Measurements from ENCODE around the gene MICAL1.

Gene MICAL1

DNA sequence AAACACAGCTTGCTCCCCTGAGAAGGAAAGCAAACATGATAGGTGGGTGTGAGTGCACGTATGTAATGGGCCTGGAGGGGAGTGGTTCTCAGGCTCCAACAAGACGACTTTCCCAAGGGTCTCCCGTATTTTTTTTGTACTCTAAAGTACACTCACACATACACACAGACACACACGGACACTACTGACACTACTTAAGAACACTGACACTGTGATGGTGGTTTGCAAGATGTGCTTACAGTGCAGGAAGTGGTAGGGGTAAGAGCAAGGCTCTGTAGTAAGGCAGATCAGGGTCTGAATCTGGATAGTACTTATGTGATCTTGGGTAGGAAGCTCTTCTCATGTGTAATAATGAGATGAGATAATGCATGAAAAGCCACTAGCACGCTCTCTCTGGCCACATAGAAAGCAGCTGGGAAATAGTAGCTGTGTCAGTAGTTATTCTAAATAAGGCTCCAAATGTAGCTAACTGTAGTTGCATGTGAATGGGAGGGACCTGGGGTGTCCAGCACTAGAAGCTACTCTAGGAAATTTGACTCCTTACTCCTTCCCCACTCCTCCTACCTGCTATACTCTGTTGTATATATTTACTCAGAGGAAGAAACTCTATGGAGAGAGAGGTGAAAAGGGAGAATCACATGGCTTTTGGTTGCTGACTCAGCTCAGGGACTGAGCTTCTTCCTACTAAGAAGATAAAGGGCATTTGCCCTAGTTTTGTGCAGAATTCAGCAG is 35.8 kb upstream of the MICAL1 start:
- Histone ChIP-seq H3K9ac (ENCODE audit: low read depth, low read length, poor library complexity, severe bottlenecking) (peak overlapping the region; percentile 58), H3K36me3 (ENCODE audit: insufficient read depth, low read length) (no peaks in the 10 kb centered on the region), H3K27me3 (ENCODE audit: insufficient read depth, low read length, poor library complexity, severe bottlenecking) (no peaks in the 10 kb centered on the region), H4K20me1 (ENCODE audit: insufficient read depth, low read length, poor library complexity, severe bottlenecking) (no peaks in the 10 kb centered on the region), H3F3A (ENCODE audit: low read depth) (peaks cover 12% of the 10 kb centered on the region), H3K4me2 (ENCODE audit: low read depth, low read length, poor library complexity, severe bottlenecking) (peak overlapping the region; percentile 78), H2AFZ (ENCODE audit: low read length) (peak overlapping the region; percentile 75), H3K4me1 (ENCODE audit: insufficient read depth, low read length, poor library complexity, severe bottlenecking) (peaks cover 39% of the 10 kb centered on the region), H3K4me3 (ENCODE audit: low read length, poor library complexity, severe bottlenecking) (peak overlapping the region; percentile 65), H3K79me2 (ENCODE audit: insufficient read depth, low read length) (no peaks in the 10 kb centered on the region), H3K9me2 (replicated peaks; ENCODE audit: low read depth, low read length) (no peaks in the 10 kb centered on the region), H3K9me3 (ENCODE audit: insufficient read depth, low read depth, low read length) (no peaks in the 10 kb centered on the region)
- no peak for TF ChIP-seq EZH2phosphoT487 (IDR thresholded peaks at IDR 0.05; ENCODE audit: borderline replicate concordance)
- TF ChIP-seq, protein P1, sequence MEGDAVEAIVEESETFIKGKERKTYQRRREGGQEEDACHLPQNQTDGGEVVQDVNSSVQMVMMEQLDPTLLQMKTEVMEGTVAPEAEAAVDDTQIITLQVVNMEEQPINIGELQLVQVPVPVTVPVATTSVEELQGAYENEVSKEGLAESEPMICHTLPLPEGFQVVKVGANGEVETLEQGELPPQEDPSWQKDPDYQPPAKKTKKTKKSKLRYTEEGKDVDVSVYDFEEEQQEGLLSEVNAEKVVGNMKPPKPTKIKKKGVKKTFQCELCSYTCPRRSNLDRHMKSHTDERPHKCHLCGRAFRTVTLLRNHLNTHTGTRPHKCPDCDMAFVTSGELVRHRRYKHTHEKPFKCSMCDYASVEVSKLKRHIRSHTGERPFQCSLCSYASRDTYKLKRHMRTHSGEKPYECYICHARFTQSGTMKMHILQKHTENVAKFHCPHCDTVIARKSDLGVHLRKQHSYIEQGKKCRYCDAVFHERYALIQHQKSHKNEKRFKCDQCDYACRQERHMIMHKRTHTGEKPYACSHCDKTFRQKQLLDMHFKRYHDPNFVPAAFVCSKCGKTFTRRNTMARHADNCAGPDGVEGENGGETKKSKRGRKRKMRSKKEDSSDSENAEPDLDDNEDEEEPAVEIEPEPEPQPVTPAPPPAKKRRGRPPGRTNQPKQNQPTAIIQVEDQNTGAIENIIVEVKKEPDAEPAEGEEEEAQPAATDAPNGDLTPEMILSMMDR (conservative IDR thresholded peaks at IDR 0.05; ENCODE audit: low read length): no peak

DNA sequence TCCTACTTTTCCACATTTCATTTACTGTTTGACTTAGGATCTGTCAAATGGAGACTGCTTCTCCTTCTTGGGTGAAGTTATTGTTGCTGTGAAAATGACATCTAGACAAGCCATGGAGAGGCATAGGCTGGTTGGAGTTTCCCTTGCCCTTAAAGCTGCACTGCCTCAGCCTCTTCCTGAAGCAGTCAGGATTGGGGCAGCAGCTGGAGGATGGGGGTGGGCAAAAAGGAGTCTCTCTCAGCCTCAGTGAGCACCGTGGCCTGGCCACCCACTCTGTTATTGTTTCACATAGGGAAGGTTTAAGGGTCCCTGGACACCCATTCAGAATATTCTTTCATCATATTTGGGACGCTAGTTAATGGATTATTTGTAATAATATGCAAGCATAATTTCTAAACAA is 35.1 kb upstream of the MICAL1 start:
- peak overlapping the region; percentile 58 for H3K9ac ChIP-seq (ENCODE audit: low read depth, low read length, poor library complexity, severe bottlenecking)
- H2AFZ ChIP-seq (ENCODE audit: low read length): peak overlapping the region; percentile 75
- no peaks in the 10 kb centered on the region for H3K27me3 ChIP-seq (ENCODE audit: insufficient read depth, low read length, poor library complexity, severe bottlenecking)
- H3F3A ChIP-seq (ENCODE audit: low read depth): peaks cover 12% of the 10 kb centered on the region
- TF ChIP-seq EZH2phosphoT487 (IDR thresholded peaks at IDR 0.05; ENCODE audit: borderline replicate concordance): no peak
- TF ChIP-seq, protein P1 (conservative IDR thresholded peaks at IDR 0.05; ENCODE audit: low read length): no peak
- peak overlapping the region; percentile 78 for H3K4me2 ChIP-seq (ENCODE audit: low read depth, low read length, poor library complexity, severe bottlenecking)
- H4K20me1 ChIP-seq (ENCODE audit: insufficient read depth, low read length, poor library complexity, severe bottlenecking): no peaks in the 10 kb centered on the region
- H3K9me2 ChIP-seq (replicated peaks; ENCODE audit: low read depth, low read length): no peaks in the 10 kb centered on the region
- H3K4me3 ChIP-seq (ENCODE audit: low read length, poor library complexity, severe bottlenecking): peak overlapping the region; percentile 65
- no peaks in the 10 kb centered on the region for H3K9me3 ChIP-seq (ENCODE audit: insufficient read depth, low read depth, low read length)
- no peaks in the 10 kb centered on the region for H3K36me3 ChIP-seq (ENCODE audit: insufficient read depth, low read length)
- H3K4me1 ChIP-seq (ENCODE audit: insufficient read depth, low read length, poor library complexity, severe bottlenecking): peaks cover 37% of the 10 kb centered on the region
- no peaks in the 10 kb centered on the region for H3K79me2 ChIP-seq (ENCODE audit: insufficient read depth, low read length)

DNA sequence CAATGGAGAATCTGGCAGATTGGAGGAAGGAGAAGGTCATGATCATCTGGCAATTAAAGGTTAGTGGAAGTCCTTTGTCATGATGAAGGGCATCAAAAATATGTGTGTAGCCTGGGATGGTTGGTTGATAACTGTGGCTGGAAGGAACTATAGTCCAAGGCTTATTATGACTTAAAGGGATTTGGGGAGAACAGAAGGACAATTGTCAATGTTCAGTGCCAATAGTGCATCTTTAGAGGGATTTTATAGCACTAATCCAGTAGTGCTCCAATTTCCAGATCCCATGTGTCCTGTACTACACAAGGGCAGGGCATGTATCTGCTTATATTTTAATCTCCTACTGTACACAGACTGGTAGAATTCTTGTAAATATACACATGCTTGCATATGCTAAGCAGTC is 32.4 kb upstream of the MICAL1 start:
- H3K4me3 ChIP-seq (ENCODE audit: low read length, poor library complexity, severe bottlenecking): no peak overlapping the region
- no peaks in the 10 kb centered on the region for H3K79me2 ChIP-seq (ENCODE audit: insufficient read depth, low read length)
- H2AFZ ChIP-seq (ENCODE audit: low read length): no peak overlapping the region
- no peaks in the 10 kb centered on the region for H4K20me1 ChIP-seq (ENCODE audit: insufficient read depth, low read length, poor library complexity, severe bottlenecking)
- H3K36me3 ChIP-seq (ENCODE audit: insufficient read depth, low read length): no peaks in the 10 kb centered on the region
- H3K9me2 ChIP-seq (replicated peaks; ENCODE audit: low read depth, low read length): no peaks in the 10 kb centered on the region
- no peaks in the 10 kb centered on the region for H3K27me3 ChIP-seq (ENCODE audit: insufficient read depth, low read length, poor library complexity, severe bottlenecking)
- H3K9me3 ChIP-seq (ENCODE audit: insufficient read depth, low read depth, low read length): no peaks in the 10 kb centered on the region
- peaks cover 41% of the 10 kb centered on the region for H3K4me1 ChIP-seq (ENCODE audit: insufficient read depth, low read length, poor library complexity, severe bottlenecking)
- H3K9ac ChIP-seq (ENCODE audit: low read depth, low read length, poor library complexity, severe bottlenecking): no peak overlapping the region
- peaks cover 12% of the 10 kb centered on the region for H3F3A ChIP-seq (ENCODE audit: low read depth)
- TF ChIP-seq, protein P1 (conservative IDR thresholded peaks at IDR 0.05; ENCODE audit: low read length): no peak
- TF ChIP-seq EZH2phosphoT487 (IDR thresholded peaks at IDR 0.05; ENCODE audit: borderline replicate concordance): no peak
- H3K4me2 ChIP-seq (ENCODE audit: low read depth, low read length, poor library complexity, severe bottlenecking): no peak overlapping the region

Data from Loucy (cell line).